AG04450 (cell line): ENCODE results near the gene DMRTB1. TPM values are rescaled to one million over a fixed set of nuclear protein-coding genes. Genes with fewer than 3 reads are reported as not detected.

ENCODE experiments used
- CTCF ChIA-PET: fragments of 300-600, 350-600 bp; formaldehyde crosslinking; extraction: SDS; loops from one replicate; lab custom pipeline; 2022; ENCODE audit warnings: antibody characterized with exemption, inconsistent platforms; lab: Charles Lee
- POLR2A ChIA-PET: fragments of 350-600 bp; formaldehyde crosslinking; extraction: SDS; loops from one replicate; lab custom pipeline; 2021; ENCODE audit warnings: antibody characterized with exemption, inconsistent platforms; lab: Yijun Ruan, JAX
- DNase-seq: peaks from one replicate; pipeline ENCODE4 v3.0.0-alpha.2; 2011; ENCODE audit warnings: low read depth, low spot score
- H3K27ac ChIP-seq: one replicate; pipeline ENCODE4 v1.5.1; 2012; ENCODE audit warnings: low read depth, low read length, control low read depth
- H3K27me3 ChIP-seq: one replicate; pipeline ENCODE4 v1.6.0; 2012; ENCODE audit warnings: low read length; ENCODE audit not compliant: control insufficient read depth, insufficient read depth
- H3K4me3 ChIP-seq: 2 replicates; pipeline ENCODE4 v1.5.1; 2011; ENCODE audit warnings: mild to moderate bottlenecking, low read depth, low read length, control low read depth
- H3K9me3 ChIP-seq: 2 replicates; pipeline ENCODE4 v1.5.1; 2012; ENCODE audit warnings: low read length; ENCODE audit not compliant: control insufficient read depth, insufficient read depth
- polyA plus RNA-seq: library from polyadenylated mRNA; depleted of rRNA; stranded (reverse); fragments of >200 nt; gene quantifications from 2 replicates; pipeline ENCODE4 v1.2.3, GENCODE V29; 2011
- TF ChIP-seq, protein P1 (sequence below): IDR thresholded peaks from 2 replicates; pipeline ENCODE4 v1.5.1; 2011; ENCODE audit warnings: low read depth, low read length, control low read depth, inconsistent platforms

Gene DMRTB1
- polyA plus RNA-seq, 1 experiment = not detected

DNA sequence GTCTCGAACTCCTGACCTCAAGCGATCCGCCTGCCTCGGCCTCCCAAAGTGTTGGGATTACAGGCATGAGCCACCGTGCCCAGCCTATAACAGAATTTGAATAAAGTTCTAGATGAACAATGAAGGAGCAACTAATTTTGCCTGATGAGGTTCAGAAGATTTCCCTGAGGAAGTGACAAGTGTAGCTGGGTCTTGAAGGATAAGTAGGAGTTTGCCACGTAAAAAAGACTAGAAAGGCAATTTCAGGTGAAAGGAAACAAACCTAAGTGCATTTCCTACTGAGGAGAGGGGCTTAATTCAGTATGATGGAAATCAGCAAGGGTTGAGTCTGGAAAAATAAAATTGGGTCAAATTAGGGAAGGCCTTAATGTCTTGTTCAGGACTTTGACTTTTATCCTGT is 18.6 kb upstream of the DMRTB1 start:
- CTCF ChIA-PET = no interaction called here
- peaks cover 6% of the 10 kb centered on the region for H3K27me3 ChIP-seq

DNA sequence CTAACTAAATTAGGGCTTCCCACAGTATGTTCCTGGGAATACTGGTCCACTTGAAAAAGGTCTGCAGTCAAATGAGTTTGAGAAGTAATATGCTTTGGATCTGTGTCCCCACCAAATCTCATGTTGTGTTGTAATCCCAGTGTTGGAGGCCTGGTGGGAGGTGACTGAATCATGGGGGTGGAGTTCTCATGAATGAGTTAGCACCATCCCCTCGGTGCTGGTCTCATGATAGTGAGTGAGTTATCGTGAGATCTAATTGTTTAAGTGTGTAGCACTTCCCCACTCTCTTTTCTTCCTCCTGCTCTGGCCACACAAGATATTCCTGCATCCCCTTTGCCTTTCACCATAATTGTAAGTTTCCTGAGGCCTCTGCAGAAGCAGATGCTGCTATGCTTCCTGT is 16.9 kb upstream of the DMRTB1 start:
- H3K4me3 ChIP-seq = no peak overlapping the region
- TF ChIP-seq, protein P1, sequence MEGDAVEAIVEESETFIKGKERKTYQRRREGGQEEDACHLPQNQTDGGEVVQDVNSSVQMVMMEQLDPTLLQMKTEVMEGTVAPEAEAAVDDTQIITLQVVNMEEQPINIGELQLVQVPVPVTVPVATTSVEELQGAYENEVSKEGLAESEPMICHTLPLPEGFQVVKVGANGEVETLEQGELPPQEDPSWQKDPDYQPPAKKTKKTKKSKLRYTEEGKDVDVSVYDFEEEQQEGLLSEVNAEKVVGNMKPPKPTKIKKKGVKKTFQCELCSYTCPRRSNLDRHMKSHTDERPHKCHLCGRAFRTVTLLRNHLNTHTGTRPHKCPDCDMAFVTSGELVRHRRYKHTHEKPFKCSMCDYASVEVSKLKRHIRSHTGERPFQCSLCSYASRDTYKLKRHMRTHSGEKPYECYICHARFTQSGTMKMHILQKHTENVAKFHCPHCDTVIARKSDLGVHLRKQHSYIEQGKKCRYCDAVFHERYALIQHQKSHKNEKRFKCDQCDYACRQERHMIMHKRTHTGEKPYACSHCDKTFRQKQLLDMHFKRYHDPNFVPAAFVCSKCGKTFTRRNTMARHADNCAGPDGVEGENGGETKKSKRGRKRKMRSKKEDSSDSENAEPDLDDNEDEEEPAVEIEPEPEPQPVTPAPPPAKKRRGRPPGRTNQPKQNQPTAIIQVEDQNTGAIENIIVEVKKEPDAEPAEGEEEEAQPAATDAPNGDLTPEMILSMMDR = no peak
- CTCF ChIA-PET = no interaction called here
- no peak for DNase-seq
- no peaks in the 10 kb centered on the region for H3K27me3 ChIP-seq
- peaks cover 16% of the 10 kb centered on the region; the same call in 1 of the 2 replicates for H3K9me3 ChIP-seq
- no peak overlapping the region for H3K27ac ChIP-seq
- POLR2A ChIA-PET = no interaction called here

More for the DNA sequence above, 18.6 kb upstream of the DMRTB1 start:
- Histone ChIP-seq H3K9me3 (peaks cover 16% of the 10 kb centered on the region; the same call in 1 of the 2 replicates), H3K4me3 (no peak overlapping the region), H3K27ac (no peak overlapping the region)
- no peak for DNase-seq
- TF ChIP-seq, protein P1 = no peak
- POLR2A ChIA-PET = no interaction called here

DNA sequence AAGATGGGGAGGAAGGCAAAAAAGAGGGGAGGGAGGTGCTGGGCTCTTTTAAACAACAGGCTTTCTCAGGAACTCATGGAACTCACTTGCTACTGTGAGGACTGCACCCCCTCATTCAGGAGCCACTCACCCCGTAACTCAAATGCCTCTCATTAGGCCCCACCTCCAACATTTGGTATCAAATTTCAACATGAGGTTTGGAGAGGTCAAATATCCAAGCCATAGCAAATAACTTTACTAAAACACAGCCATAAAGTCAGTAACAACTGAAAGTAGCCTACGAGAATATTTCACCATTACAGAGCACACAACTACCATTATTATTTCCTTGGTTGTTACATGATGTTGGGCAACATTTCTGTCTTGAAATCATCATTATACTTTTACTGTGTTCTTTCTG is 13.1 kb upstream of the DMRTB1 start:
- H3K27me3 ChIP-seq = no peaks in the 10 kb centered on the region
- H3K27ac ChIP-seq = no peak overlapping the region
- no peak overlapping the region for H3K4me3 ChIP-seq
- no peaks in the 10 kb centered on the region for H3K9me3 ChIP-seq
- CTCF ChIA-PET = no interaction called here
- no peak for DNase-seq
- TF ChIP-seq, protein P1 = no peak
- POLR2A ChIA-PET = no interaction called here

DNA sequence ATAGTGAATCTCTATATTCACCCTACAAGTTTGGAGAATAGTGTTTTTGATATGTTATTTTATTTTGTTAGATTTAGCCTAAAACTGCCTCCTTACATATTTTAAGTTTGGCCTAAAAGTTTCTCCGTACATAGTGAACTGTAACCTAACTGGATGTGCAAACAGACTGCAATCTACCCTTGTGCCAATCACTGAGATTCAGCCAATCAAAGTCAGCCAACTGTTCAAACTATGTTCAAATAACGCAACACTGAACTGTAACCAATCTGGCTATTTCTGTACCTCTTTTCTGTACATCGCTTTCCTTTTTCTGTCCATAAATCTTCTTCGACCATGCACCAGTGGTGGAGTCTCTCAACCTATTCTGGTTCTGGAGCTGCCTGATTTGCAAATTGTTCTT is 11.8 kb upstream of the DMRTB1 start:
- ChIA-PET CTCF (interaction anchor here (1.2 to 1.6 kb wide), 2 partner anchors 22 to 307 kb away, joined by 3 to 6 read pairs; no protein-coding TSS in a partner anchor), POLR2A (no interaction called here)

DNA sequence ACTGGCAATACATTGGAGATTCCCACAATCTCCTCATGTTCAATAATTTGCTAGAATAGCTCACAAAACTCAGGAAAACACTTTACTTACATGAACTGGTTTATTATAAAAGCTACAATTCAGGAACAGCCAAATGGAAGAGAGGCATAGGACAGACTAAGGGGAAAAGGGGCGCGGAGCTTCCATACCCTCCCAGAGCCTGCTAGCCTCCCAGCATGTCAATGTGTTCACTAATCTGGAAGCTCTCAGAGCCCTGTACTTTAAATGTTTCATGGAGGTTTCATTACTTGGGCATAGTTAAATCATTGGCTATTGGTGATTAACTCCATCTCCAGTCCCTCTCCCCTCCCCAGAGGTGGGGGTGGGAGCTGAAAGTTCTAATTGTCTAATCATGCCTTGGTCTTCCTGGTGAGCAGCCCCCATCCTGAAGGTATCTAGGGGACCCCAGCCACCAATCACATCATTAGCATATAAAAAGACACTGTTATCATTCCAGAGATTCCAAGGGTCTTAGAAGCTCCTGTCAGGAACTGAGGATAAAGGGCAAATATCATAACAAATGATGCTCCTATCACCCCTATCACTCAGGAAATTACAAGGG is 10.9 kb upstream of the DMRTB1 start:
- H3K27me3 ChIP-seq = no peaks in the 10 kb centered on the region
- DNase-seq = no peak

More for the DNA sequence above, 11.8 kb upstream of the DMRTB1 start:
- TF ChIP-seq, protein P1 = no peak
- Histone ChIP-seq H3K27ac (no peak overlapping the region), H3K9me3 (no peaks in the 10 kb centered on the region), H3K27me3 (no peaks in the 10 kb centered on the region), H3K4me3 (no peak overlapping the region)
- no peak for DNase-seq

More for the DNA sequence above, 10.9 kb upstream of the DMRTB1 start:
- Histone ChIP-seq H3K27ac (no peak overlapping the region), H3K4me3 (no peak overlapping the region), H3K9me3 (no peaks in the 10 kb centered on the region)
- ChIA-PET CTCF (interaction anchor here (1.0 to 1.6 kb wide), 4 partner anchors 18 to 306 kb away, joined by 3 to 6 read pairs (median 3); no protein-coding TSS in a partner anchor), POLR2A (interaction anchor here (1.4 kb wide), 1 partner anchor 35 kb away, joined by 7 read pairs; no protein-coding TSS in a partner anchor)
- TF ChIP-seq, protein P1 = no peak
